HG03139 (cell line): Measurements from ENCODE around the gene DOK4.
A peak's percentile ranks its signal among the peaks of the same experiment; 100 is the strongest.

Experiments
- ATAC-seq: cut with Tn5 transposase; IDR thresholded peaks from one replicate; pipeline ENCODE4 v1.9.1; 2021; ENCODE audit not compliant: unreplicated experiment

The DOK4 gene

DNA sequence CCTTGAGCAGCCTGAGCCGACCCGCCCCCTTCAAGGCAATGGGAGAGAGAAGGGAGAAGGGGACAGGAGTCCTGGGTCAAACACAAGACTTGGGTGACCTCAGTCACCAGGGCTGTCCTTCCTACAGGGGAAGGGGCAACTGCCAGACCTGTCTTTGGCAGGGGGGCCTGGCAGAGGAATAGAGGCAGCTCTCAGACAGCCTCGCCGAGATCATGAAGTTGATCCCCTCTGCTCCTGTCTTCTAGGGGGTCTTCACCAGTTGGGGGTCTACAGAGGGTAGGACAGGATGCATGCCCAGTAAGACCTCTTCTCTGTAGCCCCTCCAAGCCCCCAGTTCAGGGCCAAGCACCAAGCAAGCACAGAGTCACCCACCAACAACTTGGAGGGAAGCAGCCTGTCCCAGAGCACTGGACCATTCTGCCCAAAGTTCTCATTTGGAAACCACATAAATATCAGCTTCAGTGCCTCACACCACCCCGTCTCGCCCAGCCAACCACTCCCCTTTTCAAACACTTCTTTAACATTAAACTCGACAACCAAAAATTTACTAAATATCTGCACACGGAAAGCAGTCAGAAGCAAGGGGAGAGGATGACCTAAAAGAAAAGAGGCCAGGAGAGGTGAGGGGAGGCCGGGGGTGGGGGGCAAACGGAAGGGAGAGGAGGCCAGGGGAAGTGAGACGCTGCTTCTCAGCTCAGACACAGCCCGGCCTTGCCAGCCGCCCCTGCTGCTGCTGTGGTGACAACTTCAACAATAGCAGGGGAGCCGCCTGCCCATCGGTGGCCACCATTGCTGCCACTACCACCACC lies 7.7 kb downstream of the DOK4 start:
- ATAC-seq, result no peak

DNA sequence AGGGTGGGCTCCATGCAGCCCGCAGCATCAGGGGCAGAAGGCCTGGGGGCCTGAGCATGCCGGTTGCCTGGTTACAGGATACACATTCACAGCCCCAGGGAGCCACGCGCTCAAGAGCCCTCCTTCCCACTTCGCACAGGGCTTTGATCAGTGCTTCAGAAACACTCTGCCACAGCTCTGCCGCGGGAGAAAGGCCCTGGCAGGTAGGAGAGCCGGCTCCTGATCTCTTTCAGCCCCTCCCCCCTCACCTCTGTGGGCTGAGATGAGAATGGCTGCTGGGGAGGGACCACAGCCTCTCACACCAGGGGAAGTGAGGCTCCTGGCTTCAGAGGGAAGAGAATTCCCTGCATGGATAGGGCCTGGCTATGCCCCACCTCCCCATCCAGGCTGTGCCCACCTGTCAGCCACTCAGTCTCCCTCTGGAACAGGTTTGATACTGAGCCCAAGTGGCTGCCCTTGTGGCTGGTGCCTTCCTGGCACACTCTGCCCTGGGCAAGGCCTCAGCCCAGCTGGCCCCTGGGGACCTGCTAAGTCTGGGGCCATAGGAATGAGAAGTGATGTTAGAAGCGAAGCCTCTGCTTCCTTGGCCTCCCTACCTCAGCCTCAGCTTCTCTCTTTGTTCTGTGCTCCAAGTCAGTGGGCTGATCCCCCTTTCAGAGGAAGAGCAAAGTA lies 8.6 kb downstream of the DOK4 start:
- no peak for ATAC-seq

GRCh38 chr16:57476546-57477410 lies 9.5 kb downstream of the DOK4 start:
- ATAC-seq, result no peak

GRCh38 chr16:57475711-57476339 lies 10.5 kb downstream of the DOK4 start:
- ATAC-seq, result peak; percentile 78

DNA sequence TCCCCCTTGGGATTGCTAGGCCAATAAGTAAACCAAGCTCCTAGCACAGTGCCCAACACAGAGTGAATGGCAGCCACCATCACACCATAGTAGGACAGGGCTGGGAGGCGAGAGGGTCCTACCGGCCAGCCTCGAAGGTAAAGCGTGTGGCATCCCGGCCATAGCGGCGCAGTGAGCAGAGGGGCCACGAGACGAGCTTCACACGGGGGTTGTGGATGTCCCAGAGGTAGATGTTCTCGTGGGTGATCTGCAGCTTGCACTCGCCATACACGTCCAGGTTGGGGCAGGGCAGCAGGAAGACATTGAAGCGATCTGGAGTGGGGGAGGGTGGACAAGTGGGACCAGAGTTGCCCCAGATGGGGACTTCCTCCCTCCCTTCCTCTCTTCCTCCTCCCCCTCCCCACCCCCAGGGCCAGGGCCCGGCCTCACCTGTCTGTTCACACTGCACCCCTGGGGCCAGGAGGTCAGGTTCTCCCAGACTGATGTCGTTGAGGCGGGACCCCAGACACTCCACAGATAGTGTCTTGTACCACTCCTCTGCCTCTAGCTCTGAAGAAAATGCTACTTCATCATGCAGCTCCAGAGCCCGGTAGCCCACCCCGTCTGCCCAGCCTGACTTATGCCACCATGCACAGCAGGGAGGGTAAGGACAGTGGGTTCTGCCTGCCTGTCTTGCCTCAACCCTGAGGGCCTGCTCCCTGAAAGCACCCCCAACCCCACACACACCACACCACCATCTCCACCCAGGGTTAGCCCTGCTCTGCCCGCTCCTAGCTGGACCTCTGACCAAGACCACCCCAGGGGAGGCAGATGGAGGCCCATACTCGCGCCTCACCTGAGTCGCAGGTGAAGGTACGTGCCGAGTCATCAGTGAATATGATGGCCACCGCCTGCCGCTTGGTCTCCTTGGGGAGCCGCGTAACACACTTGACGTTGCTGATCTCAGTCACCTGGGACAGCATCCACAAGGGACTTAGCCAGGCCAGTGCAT lies 11.3 kb downstream of the DOK4 start:
- no peak for ATAC-seq

- ATAC-seq, result no peak
Measured at GRCh38 chr16:57473906-57474305, 12.4 kb downstream of the DOK4 start.

GRCh38 chr16:57473176-57473840 lies 13.0 kb downstream of the DOK4 start:
- ATAC-seq, result no peak

DNA sequence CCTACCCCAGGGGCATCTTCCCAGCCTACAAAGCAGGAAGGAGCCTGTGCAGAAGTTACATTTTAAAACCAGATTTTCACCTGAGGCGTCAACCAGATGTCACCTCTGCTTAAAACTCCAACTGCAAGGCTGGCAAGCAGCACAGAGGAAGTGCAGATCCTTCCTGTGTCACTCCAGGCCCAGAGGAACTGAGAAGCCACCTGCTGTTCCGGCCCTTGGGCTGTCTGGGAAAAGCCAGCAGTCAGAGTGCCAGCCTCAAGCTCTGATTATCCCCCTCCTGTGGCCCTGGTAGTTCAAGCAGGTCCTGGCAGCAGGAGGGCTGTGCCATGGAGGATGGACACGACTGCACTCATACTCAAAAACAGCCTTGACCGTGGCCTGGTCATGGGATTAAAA lies 13.6 kb downstream of the DOK4 start:
- ATAC-seq, result no peak

DNA sequence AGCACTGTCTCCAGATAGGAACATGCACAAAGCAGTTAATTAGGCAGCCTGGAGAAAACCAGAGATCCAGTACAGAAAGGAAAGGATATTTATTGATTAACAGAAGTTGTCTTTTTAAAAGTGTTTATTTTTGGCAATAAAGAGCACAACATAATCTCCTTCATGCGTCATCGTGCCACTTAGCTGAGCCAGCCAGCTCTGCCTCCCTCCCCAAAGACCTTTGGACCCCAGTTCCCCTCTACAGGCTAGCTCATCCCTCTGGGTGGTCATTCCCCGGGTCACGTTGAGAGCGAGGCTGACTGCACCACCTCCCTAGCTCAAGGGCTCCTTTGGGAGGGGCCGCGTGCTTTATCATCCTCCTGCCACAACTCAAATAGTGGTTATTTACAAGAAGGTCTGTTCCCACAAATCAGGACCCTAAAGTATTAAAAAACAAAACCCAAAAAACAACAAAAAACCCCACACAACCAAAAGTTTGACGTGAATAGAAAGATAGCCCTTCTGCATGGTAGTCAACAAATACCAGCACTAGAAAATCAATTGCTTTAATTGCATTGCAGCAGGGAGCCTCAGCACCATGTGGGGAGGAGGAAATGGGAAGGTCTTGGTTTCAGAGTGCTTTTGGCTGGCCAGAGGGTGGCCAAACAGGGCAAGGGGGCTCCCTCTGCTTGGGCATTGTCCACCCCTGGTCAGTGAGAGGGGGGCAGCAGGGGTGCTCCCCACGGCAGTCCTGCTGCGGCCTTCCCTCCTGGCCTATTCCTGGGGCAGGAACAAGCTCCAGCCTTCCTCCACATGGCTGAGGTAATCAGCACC lies 14.2 kb downstream of the DOK4 start:
- ATAC-seq, result no peak

DNA sequence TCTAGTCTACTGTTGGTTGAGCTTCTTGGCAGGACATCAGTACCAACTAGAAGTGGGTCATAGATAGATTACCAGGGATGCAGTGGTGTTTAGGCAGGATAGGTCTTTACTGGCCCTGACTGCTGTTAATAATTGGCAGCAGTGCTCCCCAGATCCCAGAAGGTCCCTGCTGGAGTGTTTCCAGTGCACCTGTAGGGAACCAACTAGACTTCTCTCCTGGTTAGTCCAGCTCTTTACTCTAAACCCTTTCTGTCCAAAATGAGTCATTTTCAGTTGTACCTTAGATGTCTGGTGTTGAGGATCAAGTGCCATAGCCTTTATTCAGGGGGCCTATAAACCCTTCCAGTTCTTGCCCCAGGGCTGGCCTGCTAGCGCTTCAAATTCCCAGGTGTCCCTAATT lies 15.1 kb downstream of the DOK4 start:
- ATAC-seq, result no peak

DNA sequence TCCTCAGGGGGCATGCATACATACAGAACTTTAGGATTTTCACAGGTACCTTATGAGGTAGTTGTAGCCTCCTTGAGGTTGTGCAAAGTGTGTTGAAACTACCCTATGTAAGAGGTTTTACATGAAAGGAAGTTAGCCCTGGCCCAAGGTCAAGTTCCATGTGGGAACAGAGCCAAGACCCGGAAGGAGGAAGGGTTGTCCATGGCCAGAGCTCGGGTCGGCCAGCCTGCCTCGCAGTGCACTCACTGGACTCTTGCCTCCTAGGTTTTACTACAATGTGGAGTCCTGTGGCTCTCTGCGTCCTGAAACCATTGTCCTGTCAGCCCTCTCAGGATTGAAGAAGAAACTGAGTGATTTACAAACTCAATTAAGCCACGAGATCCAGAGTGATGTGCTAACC lies 15.6 kb downstream of the DOK4 start:
- ATAC-seq, result no peak

- ATAC-seq, result no peak
Measured at GRCh38 chr16:57469917-57470470, 16.3 kb downstream of the DOK4 start.

DNA sequence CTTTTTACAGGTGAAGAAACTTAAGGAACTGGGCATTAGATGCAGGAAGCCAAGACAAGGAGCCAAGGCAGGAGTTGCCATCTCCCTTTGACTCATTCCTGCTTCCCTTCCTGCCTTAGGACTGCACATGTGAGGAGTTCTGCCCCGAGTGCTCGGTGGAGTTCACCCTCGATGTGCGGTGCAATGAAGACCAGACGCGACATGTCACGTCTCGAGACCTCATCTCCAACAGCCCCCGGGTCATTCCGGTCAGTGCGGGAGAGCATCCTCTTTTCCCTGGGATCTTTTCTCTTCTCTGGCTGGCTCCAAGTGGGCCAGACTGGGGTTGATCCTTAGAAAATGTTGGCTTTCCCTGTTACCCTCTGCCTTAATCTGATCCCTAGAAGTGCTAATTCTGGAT lies 17.2 kb downstream of the DOK4 start:
- no peak for ATAC-seq

GRCh38 chr16:57468346-57468745 lies 17.9 kb downstream of the DOK4 start:
- ATAC-seq, result no peak

GRCh38 chr16:57464523-57464922 lies 21.8 kb downstream of the DOK4 start:
- ATAC-seq, result no peak

DNA sequence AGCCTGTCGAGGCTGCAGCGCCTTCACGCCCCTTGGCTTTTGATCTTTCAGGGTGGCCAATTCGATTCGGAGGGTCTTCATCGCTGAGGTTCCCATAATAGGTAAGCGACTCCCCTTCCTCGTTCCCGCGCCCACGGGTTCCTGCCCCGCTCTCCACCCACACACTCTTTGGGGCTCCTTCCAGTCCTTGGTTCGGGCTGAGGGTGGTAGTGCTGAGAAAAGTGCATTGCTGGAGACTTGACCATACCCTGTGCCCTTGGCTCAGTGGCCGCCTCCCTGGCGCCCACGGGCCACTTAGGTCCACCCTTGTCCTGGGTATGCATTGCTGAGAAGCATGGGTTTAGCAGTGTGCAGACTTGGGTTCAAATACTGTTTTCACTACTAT lies 23.3 kb downstream of the DOK4 start:
- ATAC-seq, result no peak

GRCh38 chr16:57462209-57462977 lies 23.9 kb downstream of the DOK4 start, which contains the start of gene POLR2C:
POLR2C (plus strand) TSS chr16:57462679; CDS start chr16:57462725, 46 bp downstream.
- peak; percentile 92 for ATAC-seq
